Activated CD8-positive, alpha-beta T cell treated with anti-CD3 and anti-CD28 coated beads, Interleukin-2, amount 10 ng/mL, durations not matched to agents 7 days and 5 days (primary cell): ENCODE data around the gene GHDC. TPM values are rescaled to one million over a fixed set of nuclear protein-coding genes. Genes with fewer than 3 reads are reported as not detected.

Source experiments
- ATAC-seq: fragments of 150-1000 bp; cut with Tn5 transposase; one replicate; pipeline ENCODE4 v1.10.0; 2021; ENCODE audit warnings: moderate library complexity
- CTCF ChIA-PET: fragments of 350-600 bp; sonication (Branson Sonifier 250); formaldehyde crosslinking; loops from one replicate; lab custom pipeline; 2021; ENCODE audit warnings: antibody characterized with exemption; lab: Charles Lee
- POLR2A ChIA-PET: fragments of 350-600 bp; sonication (Branson Sonifier 250); formaldehyde crosslinking; loops from one replicate; lab custom pipeline; 2021; ENCODE audit warnings: antibody characterized with exemption; lab: Charles Lee
- DNase-seq: peaks from one replicate; pipeline ENCODE4 v3.0.0-alpha.2; 2020
- H3K27ac Mint-ChIP-seq: one replicate; pipeline ENCODE4 v1.8.0; 2021; ENCODE audit warnings: mild to moderate bottlenecking, mixed read lengths
- H3K27me3 Mint-ChIP-seq: one replicate; pipeline ENCODE4 v1.8.0; 2021; ENCODE audit warnings: low read depth, mixed read lengths
- H3K36me3 Mint-ChIP-seq: one replicate; pipeline ENCODE4 v1.8.0; 2021; ENCODE audit warnings: low read depth, mixed read lengths
- H3K4me1 Mint-ChIP-seq: one replicate; pipeline ENCODE4 v1.8.0; 2021; ENCODE audit warnings: low read depth, mixed read lengths
- H3K4me3 Mint-ChIP-seq: one replicate; pipeline ENCODE4 v1.8.0; 2021; ENCODE audit warnings: mild to moderate bottlenecking, mixed read lengths
- H3K9me3 Mint-ChIP-seq: one replicate; pipeline ENCODE4 v1.8.0; 2022; ENCODE audit warnings: mixed read lengths; ENCODE audit not compliant: insufficient read depth
- total RNA-seq, 2 experiments: library from RNA; stranded (reverse); gene quantifications; one replicate each; pipeline ENCODE4 v1.2.3, GENCODE V29; 2021

GHDC gene
- total RNA-seq, 2 experiments from 2014 or later: 16.6 to 17.2 TPM

GRCh38 chr17:42167807-42168206 lies 26.5 kb downstream of the GHDC start:
- DNase-seq (no peak), ATAC-seq (no peak)
- Mint-ChIP-seq H3K4me1 (peaks cover 3% of the 10 kb centered on the region), H3K4me3 (no peak overlapping the region), H3K9me3 (no peaks in the 10 kb centered on the region), H3K27ac (no peak overlapping the region), H3K27me3 (no peaks in the 10 kb centered on the region), H3K36me3 (no peaks in the 10 kb centered on the region)
- POLR2A ChIA-PET: interaction anchor here (0.6 to 1.6 kb wide), 2 partner anchors 12 to 41 kb away, joined by 3 to 4 read pairs; no protein-coding TSS in a partner anchor
- CTCF ChIA-PET: no interaction called here

GRCh38 chr17:42166196-42166763 lies 28.0 kb downstream of the GHDC start:
- no peaks in the 10 kb centered on the region for H3K9me3 Mint-ChIP-seq
- no peaks in the 10 kb centered on the region for H3K36me3 Mint-ChIP-seq
- H3K4me1 Mint-ChIP-seq: peaks cover 3% of the 10 kb centered on the region
- H3K27me3 Mint-ChIP-seq: no peaks in the 10 kb centered on the region
- ChIA-PET CTCF (no interaction called here), POLR2A (no interaction called here)
- no peak for ATAC-seq
- no peak overlapping the region for H3K4me3 Mint-ChIP-seq
- no peak overlapping the region for H3K27ac Mint-ChIP-seq
- DNase-seq: no peak

- no peak overlapping the region for H3K27ac Mint-ChIP-seq
- CTCF ChIA-PET: no interaction called here
- POLR2A ChIA-PET: no interaction called here
These were observed 28.5 kb downstream of the GHDC start for GRCh38 chr17:42165751-42166150.

GRCh38 chr17:42163696-42164407 lies 30.4 kb downstream of the GHDC start:
- no peak overlapping the region for H3K27ac Mint-ChIP-seq
- no peak for ATAC-seq
- no peak overlapping the region for H3K4me3 Mint-ChIP-seq
- no peaks in the 10 kb centered on the region for H3K27me3 Mint-ChIP-seq
- ChIA-PET POLR2A (no interaction called here), CTCF (interaction anchor here (0.6 to 2.8 kb wide), 6 partner anchors 17 to 242 kb away, joined by 3 to 22 read pairs (median 4); partner anchors contain the start of gene KCNH4)
- DNase-seq: no peak
- H3K36me3 Mint-ChIP-seq: no peaks in the 10 kb centered on the region
- H3K4me1 Mint-ChIP-seq: peaks cover 3% of the 10 kb centered on the region
- H3K9me3 Mint-ChIP-seq: no peaks in the 10 kb centered on the region

More at GRCh38 chr17:42165751-42166150, 28.5 kb downstream of the GHDC start:
- H3K4me3 Mint-ChIP-seq: no peak overlapping the region
- no peak for DNase-seq
- H3K9me3 Mint-ChIP-seq: no peaks in the 10 kb centered on the region
- ATAC-seq: no peak
- peaks cover 3% of the 10 kb centered on the region for H3K4me1 Mint-ChIP-seq
- H3K36me3 Mint-ChIP-seq: no peaks in the 10 kb centered on the region
- H3K27me3 Mint-ChIP-seq: no peaks in the 10 kb centered on the region

GRCh38 chr17:42163113-42163512 lies 31.2 kb downstream of the GHDC start:
- ChIA-PET CTCF (interaction anchor here (0.6 to 2.8 kb wide), 6 partner anchors 17 to 243 kb away, joined by 3 to 22 read pairs (median 4); partner anchors contain the start of gene KCNH4), POLR2A (no interaction called here)
- Mint-ChIP-seq H3K4me3 (no peak overlapping the region), H3K9me3 (no peaks in the 10 kb centered on the region), H3K27ac (no peak overlapping the region), H3K4me1 (peaks cover 3% of the 10 kb centered on the region), H3K27me3 (no peaks in the 10 kb centered on the region), H3K36me3 (no peaks in the 10 kb centered on the region)
- peak; percentile 63 for DNase-seq
- ATAC-seq: peak; percentile 42

- Mint-ChIP-seq H3K4me3 (no peak overlapping the region), H3K27me3 (no peaks in the 10 kb centered on the region), H3K36me3 (no peaks in the 10 kb centered on the region), H3K9me3 (no peaks in the 10 kb centered on the region), H3K4me1 (peaks cover 8% of the 10 kb centered on the region), H3K27ac (no peak overlapping the region)
- ATAC-seq (no peak), DNase-seq (no peak)
- ChIA-PET POLR2A (no interaction called here), CTCF (interaction anchor here (1.1 kb wide), 1 partner anchor 10 kb away, joined by 3 read pairs; no protein-coding TSS in a partner anchor)
These were observed 33.8 kb downstream of the GHDC start for GRCh38 chr17:42160531-42160910.

- no peak overlapping the region for H3K27ac Mint-ChIP-seq
- ATAC-seq: no peak
- ChIA-PET CTCF (no interaction called here), POLR2A (no interaction called here)
- no peaks in the 10 kb centered on the region for H3K27me3 Mint-ChIP-seq
- DNase-seq: no peak
- no peaks in the 10 kb centered on the region for H3K36me3 Mint-ChIP-seq
- no peak overlapping the region for H3K4me3 Mint-ChIP-seq
- H3K4me1 Mint-ChIP-seq: peaks cover 14% of the 10 kb centered on the region
- no peaks in the 10 kb centered on the region for H3K9me3 Mint-ChIP-seq
These were observed 34.3 kb downstream of the GHDC start for GRCh38 chr17:42159796-42160530.

- POLR2A ChIA-PET: interaction anchor here (0.7 to 1.8 kb wide), 2 partner anchors 16 to 35 kb away, joined by 4 to 8 read pairs; no protein-coding TSS in a partner anchor
- CTCF ChIA-PET: interaction anchor here (0.7 to 1.2 kb wide), 2 partner anchors 21 to 24 kb away, joined by 3 read pairs; no protein-coding TSS in a partner anchor
- peaks cover 42% of the 10 kb centered on the region for H3K4me1 Mint-ChIP-seq
These were observed 38.7 kb downstream of the GHDC start for GRCh38 chr17:42155614-42156045.

GRCh38 chr17:42153919-42154742 lies 40.2 kb downstream of the GHDC start:
- Mint-ChIP-seq H3K27ac (peak overlapping the region; percentile 84), H3K36me3 (peaks cover 13% of the 10 kb centered on the region), H3K4me1 (peaks cover 42% of the 10 kb centered on the region), H3K4me3 (peak overlapping the region; percentile 86), H3K27me3 (no peaks in the 10 kb centered on the region), H3K9me3 (no peaks in the 10 kb centered on the region)
- ATAC-seq (peak; percentile 0), DNase-seq (no peak)
- ChIA-PET POLR2A (interaction anchor here (0.6 to 2.2 kb wide), 14 partner anchors 11 to 260 kb away, joined by 3 to 8 read pairs (median 4); partner anchors contain the start of genes DHX58, DNAJC7, NKIRAS2 and STAT5B), CTCF (interaction anchor here (0.7 to 1.5 kb wide), 8 partner anchors 28 to 158 kb away, joined by 3 to 7 read pairs (median 4); partner anchors contain the start of genes DNAJC7 and NKIRAS2)

More at GRCh38 chr17:42155614-42156045, 38.7 kb downstream of the GHDC start:
- ATAC-seq (no peak), DNase-seq (no peak)
- Mint-ChIP-seq H3K9me3 (no peaks in the 10 kb centered on the region), H3K4me3 (peak overlapping the region; percentile 86), H3K36me3 (peaks cover 13% of the 10 kb centered on the region), H3K27ac (peak overlapping the region; percentile 84), H3K27me3 (no peaks in the 10 kb centered on the region)

- Mint-ChIP-seq H3K27ac (no peak overlapping the region), H3K4me3 (no peak overlapping the region), H3K27me3 (no peaks in the 10 kb centered on the region), H3K36me3 (peaks cover 32% of the 10 kb centered on the region), H3K9me3 (no peaks in the 10 kb centered on the region), H3K4me1 (peaks cover 15% of the 10 kb centered on the region)
- POLR2A ChIA-PET: no interaction called here
- DNase-seq (no peak), ATAC-seq (no peak)
- CTCF ChIA-PET: no interaction called here
These were observed 47.2 kb downstream of the GHDC start for GRCh38 chr17:42146911-42147607.
